ENCODE measurements around the gene ZDHHC13.

The ZDHHC13 gene

GRCh38 chr11:19173964-19174638 lies 57.1 kb downstream of the ZDHHC13 start:
- no peaks in the 10 kb centered on the region for H3K79me2 ChIP-seq
- H3K4me2 ChIP-seq (ENCODE audit: low read length): no peak overlapping the region
- no peaks in the 10 kb centered on the region for H3K9me3 ChIP-seq (ENCODE audit: control insufficient read depth, low read length)
- no peak overlapping the region for H3K27ac ChIP-seq
- no peaks in the 10 kb centered on the region for H3K27me3 ChIP-seq (ENCODE audit: control insufficient read depth, insufficient read depth, low read length)
- no peak overlapping the region for H2AFZ ChIP-seq
- TF ChIP-seq CTCF (IDR thresholded peaks at IDR 0.05): no peak
- no peaks in the 10 kb centered on the region for H3K4me1 ChIP-seq
- no peak overlapping the region for H3K9ac ChIP-seq
- H3K4me3 ChIP-seq (ENCODE audit: low read depth, low read length): no peak overlapping the region
- no peaks in the 10 kb centered on the region for H3K36me3 ChIP-seq (ENCODE audit: control insufficient read depth, insufficient read depth, low read length)

GRCh38 chr11:19176629-19177186 lies 59.7 kb downstream of the ZDHHC13 start:
- no peaks in the 10 kb centered on the region for H3K9me3 ChIP-seq (ENCODE audit: control insufficient read depth, low read length)
- H3K36me3 ChIP-seq (ENCODE audit: control insufficient read depth, insufficient read depth, low read length): no peaks in the 10 kb centered on the region
- no peak overlapping the region for H2AFZ ChIP-seq
- H3K27me3 ChIP-seq (ENCODE audit: control insufficient read depth, insufficient read depth, low read length): no peaks in the 10 kb centered on the region
- no peak overlapping the region for H3K9ac ChIP-seq
- no peak for TF ChIP-seq CTCF (IDR thresholded peaks at IDR 0.05)
- H3K79me2 ChIP-seq: no peaks in the 10 kb centered on the region
- no peaks in the 10 kb centered on the region for H3K4me1 ChIP-seq
- H3K27ac ChIP-seq: no peak overlapping the region
- H3K4me2 ChIP-seq (ENCODE audit: low read length): no peak overlapping the region
- H3K4me3 ChIP-seq (ENCODE audit: low read depth, low read length): no peak overlapping the region

- Histone ChIP-seq H3K27ac (no peak overlapping the region), H3K79me2 (no peaks in the 10 kb centered on the region), H3K4me1 (no peaks in the 10 kb centered on the region), H3K36me3 (ENCODE audit: control insufficient read depth, insufficient read depth, low read length) (no peaks in the 10 kb centered on the region), H2AFZ (no peak overlapping the region), H3K9me3 (ENCODE audit: control insufficient read depth, low read length) (no peaks in the 10 kb centered on the region), H3K9ac (no peak overlapping the region), H3K27me3 (ENCODE audit: control insufficient read depth, insufficient read depth, low read length) (no peaks in the 10 kb centered on the region), H3K4me2 (ENCODE audit: low read length) (no peak overlapping the region), H3K4me3 (ENCODE audit: low read depth, low read length) (no peak overlapping the region)
- TF ChIP-seq CTCF (IDR thresholded peaks at IDR 0.05): no peak
These were observed 64.7 kb downstream of the ZDHHC13 start for GRCh38 chr11:19181531-19182261.

- Histone ChIP-seq H3K36me3 (ENCODE audit: control insufficient read depth, insufficient read depth, low read length) (no peaks in the 10 kb centered on the region), H2AFZ (no peak overlapping the region), H3K79me2 (no peaks in the 10 kb centered on the region), H3K4me3 (ENCODE audit: low read depth, low read length) (no peak overlapping the region), H3K9ac (no peak overlapping the region), H3K4me1 (no peaks in the 10 kb centered on the region), H3K27me3 (ENCODE audit: control insufficient read depth, insufficient read depth, low read length) (no peaks in the 10 kb centered on the region), H3K4me2 (ENCODE audit: low read length) (no peak overlapping the region), H3K27ac (no peak overlapping the region), H3K9me3 (ENCODE audit: control insufficient read depth, low read length) (no peaks in the 10 kb centered on the region)
- no peak for TF ChIP-seq CTCF (IDR thresholded peaks at IDR 0.05)
These were observed 66.7 kb downstream of the ZDHHC13 start for GRCh38 chr11:19183646-19184045.
